Measurements from ENCODE around the gene KLHL28.

- no peak for TF ChIP-seq CTCF (IDR thresholded peaks at IDR 0.05; ENCODE audit: poor library complexity)
- no peak for TF ChIP-seq EZH2 (IDR thresholded peaks at IDR 0.05; ENCODE audit: borderline replicate concordance)
These were observed 595 bp downstream of the KLHL28 start for GRCh38 chr14:44961151-44961553.

All from hepatocyte (in vitro differentiated cells).